SK-N-SH (cell line): ENCODE measurements around the gene PPARD. TPM values are rescaled to one million over a fixed set of nuclear protein-coding genes. Genes with fewer than 3 reads are reported as not detected.

Experiments
- CTCF ChIA-PET: fragments of 300-600, 350-600 bp; formaldehyde crosslinking; extraction: SDS; loops from one replicate; lab custom pipeline; 2021; lab: Yijun Ruan, JAX
- POLR2A ChIA-PET: fragments of 350-600 bp; sonication (Branson Sonifier 250); formaldehyde crosslinking; extraction: SDS; loops from one replicate; lab custom pipeline; 2020; ENCODE audit warnings: antibody characterized with exemption, inconsistent platforms; lab: Yijun Ruan, JAX
- DNase-seq: peaks from one replicate; pipeline ENCODE4 v3.0.0; 2012
- H2AFZ ChIP-seq: fragments of 200-600 bp; sonication (generic); 2 replicates; pipeline ENCODE4 v1.8.1; 2016; ENCODE audit warnings: antibody characterized with exemption, mild to moderate bottlenecking, low read depth
- H3F3A ChIP-seq: fragments of 200-600 bp; sonication (generic); replicated peaks from 2 replicates; pipeline ENCODE3; 2016; ENCODE audit warnings: antibody characterized with exemption, mild to moderate bottlenecking; ENCODE audit not compliant: insufficient read depth
- H3K27ac ChIP-seq, 2 experiments: fragments of 200-500 bp in 1 of 2; fragments of 200-600 bp in 1 of 2; sonication (Bioruptor generic) in 1 of 2; sonication (generic), shearing (Covaris generic) in 1 of 2; 2 replicates each; pipeline versions ENCODE4 v1.5.1 to v1.6.1; 2014 to 2016; ENCODE audit warnings: low read depth in 2 of 2, inconsistent platforms in 1 of 2, low read length in 1 of 2, mild to moderate bottlenecking in 1 of 2, mixed read lengths in 1 of 2
- H3K27me3 ChIP-seq: fragments of 200-600 bp; sonication (generic), shearing (Covaris generic); 2 replicates; pipeline ENCODE4 v1.6.1; 2016; ENCODE audit warnings: mixed run types; ENCODE audit not compliant: insufficient read depth
- H3K36me3 ChIP-seq, 2 experiments: fragments of 200-500 bp in 1 of 2; fragments of 200-600 bp in 1 of 2; sonication (Bioruptor generic) in 1 of 2; sonication (generic) in 1 of 2; replicated peaks in 1 of 2; 2 replicates each; pipeline versions ENCODE3 to v1.5.1; 2014 to 2016; ENCODE audit warnings: low read length in 1 of 2, mild to moderate bottlenecking in 1 of 2; ENCODE audit not compliant: insufficient read depth in 2 of 2, control insufficient read depth in 1 of 2
- H3K4me1 ChIP-seq, 2 experiments: fragments of 200-500 bp in 1 of 2; fragments of 200-600 bp in 1 of 2; sonication (Bioruptor generic) in 1 of 2; sonication (generic), shearing (Covaris generic) in 1 of 2; 2 replicates each; pipeline versions ENCODE4 v1.5.1 to v1.6.1; 2014 to 2016; ENCODE audit warnings: low read depth in 1 of 2, low read length in 1 of 2, mixed run types in 1 of 2; ENCODE audit not compliant: insufficient read depth in 2 of 2, control insufficient read depth in 1 of 2
- H3K4me2 ChIP-seq: fragments of 200-600 bp; sonication (generic), shearing (Covaris generic); 2 replicates; pipeline ENCODE4 v1.6.1; 2017; ENCODE audit warnings: mixed run types
- H3K4me3 ChIP-seq, 2 experiments: fragments of 200-500 bp in 1 of 2; fragments of 200-600 bp in 1 of 2; sonication (Bioruptor generic) in 1 of 2; sonication (generic), shearing (Covaris generic) in 1 of 2; 2 replicates each; pipeline versions ENCODE4 v1.5.1 to v1.8.1; 2014 to 2016; ENCODE audit warnings: low read depth in 2 of 2, inconsistent platforms in 1 of 2, low read length in 1 of 2, mild to moderate bottlenecking in 1 of 2, mixed read lengths in 1 of 2, moderate library complexity in 1 of 2
- H3K79me2 ChIP-seq: fragments of 200-600 bp; sonication (generic); 2 replicates; pipeline ENCODE4 v1.8.1; 2017; ENCODE audit warnings: mild to moderate bottlenecking; ENCODE audit not compliant: insufficient read depth
- H3K9ac ChIP-seq: fragments of 200-600 bp; sonication (generic); 2 replicates; pipeline ENCODE4 v1.6.1; 2017; ENCODE audit warnings: mixed run types
- H3K9me2 ChIP-seq: fragments of 200-600 bp; sonication (generic); 2 replicates; pipeline ENCODE4 v1.6.1; 2017; ENCODE audit warnings: mixed run types
- H3K9me3 ChIP-seq: fragments of 200-600 bp; sonication (generic); 2 replicates; pipeline ENCODE4 v1.6.1; 2017; ENCODE audit warnings: mixed run types, mild to moderate bottlenecking, moderate library complexity
- H4K20me1 ChIP-seq: fragments of 200-600 bp; sonication (generic); 2 replicates; pipeline ENCODE4 v1.6.1; 2017; ENCODE audit warnings: mild to moderate bottlenecking, mixed run types; ENCODE audit not compliant: insufficient read depth
- EP300 ChIP-seq, 2 experiments: IDR thresholded peaks; 2 replicates each; pipeline versions ENCODE4 v1.4.0 to v1.6.1; 2012; ENCODE audit warnings: borderline replicate concordance in 1 of 2, low read depth in 1 of 2, low read length in 1 of 2
- FOSL2 ChIP-seq: IDR thresholded peaks from 2 replicates; pipeline ENCODE4 v1.4.0; 2012; ENCODE audit warnings: low read depth, mild to moderate bottlenecking, moderate library complexity, borderline replicate concordance
- FOXM1 ChIP-seq: IDR thresholded peaks from 2 replicates; pipeline ENCODE4 v1.4.0; 2012; ENCODE audit warnings: low read depth, mild to moderate bottlenecking
- MEF2A ChIP-seq: IDR thresholded peaks from 2 replicates; pipeline ENCODE4 v1.4.0; 2012; ENCODE audit warnings: low read depth, borderline replicate concordance
- MXI1 ChIP-seq: IDR thresholded peaks from 2 replicates; pipeline ENCODE4 v1.6.1; 2012; ENCODE audit warnings: mild to moderate bottlenecking, low read depth, low read length, improper control_type of control experiment
- NFIC ChIP-seq: IDR thresholded peaks from 2 replicates; pipeline ENCODE4 v1.4.0; 2012; ENCODE audit warnings: borderline replicate concordance
- NRF1 ChIP-seq: IDR thresholded peaks from 2 replicates; pipeline ENCODE4 v1.6.1; 2012; ENCODE audit warnings: low read depth, mild to moderate bottlenecking, low read length
- RCOR1 ChIP-seq: fragments of 150-350 bp; IDR thresholded peaks from 2 replicates; pipeline ENCODE4 v1.6.1; 2017; ENCODE audit warnings: antibody characterized with exemption, low read length
- RFX5 ChIP-seq: IDR thresholded peaks from 2 replicates; pipeline ENCODE4 v1.6.1; 2012; ENCODE audit warnings: mild to moderate bottlenecking, improper control_type of control experiment, low read length
- SMC3 ChIP-seq: IDR thresholded peaks from 2 replicates; pipeline ENCODE4 v1.6.1; 2012; ENCODE audit warnings: low read depth, low read length, improper control_type of control experiment
- TAF1 ChIP-seq: IDR thresholded peaks from 2 replicates; pipeline ENCODE4 v1.6.1; 2012; ENCODE audit warnings: low read depth, mild to moderate bottlenecking, low read length, moderate library complexity, borderline replicate concordance
- TCF12 ChIP-seq: IDR thresholded peaks from 2 replicates; pipeline ENCODE4 v1.4.0; 2012
- TEAD4 ChIP-seq: IDR thresholded peaks from 2 replicates; pipeline ENCODE4 v1.4.0; 2012; ENCODE audit warnings: mild to moderate bottlenecking, borderline replicate concordance; ENCODE audit not compliant: insufficient read depth
- WGBS: methylation state at CpG from one replicate; pipeline ENCODE4 v1.1.6; 2017; ENCODE audit warnings: low lambda C conversion rate; 5-methylcytosine and 5-hydroxymethylcytosine counted together
- polyA plus RNA-seq, 3 experiments: library from polyadenylated mRNA; depleted of rRNA; stranded (reverse); fragments of >200 nt; gene quantifications; 2 replicates each; pipeline ENCODE4 v1.2.3, GENCODE V29; 2012
- TF ChIP-seq, protein P1 (sequence below): IDR thresholded peaks from 2 replicates; pipeline ENCODE4 v1.4.0; 2012; ENCODE audit warnings: low read depth, borderline replicate concordance
- TF ChIP-seq, protein P2 (sequence below): fragments of 200-600 bp; sonication (generic); IDR thresholded peaks from 2 replicates; pipeline ENCODE4 v1.6.1; 2017; ENCODE audit warnings: antibody characterized with exemption, mild to moderate bottlenecking, moderate library complexity

Gene PPARD
- polyA plus RNA-seq, 1 of the 3 experiments (the other 2 are of a cell fraction) = 13.3 TPM

- TF ChIP-seq, protein P1, sequence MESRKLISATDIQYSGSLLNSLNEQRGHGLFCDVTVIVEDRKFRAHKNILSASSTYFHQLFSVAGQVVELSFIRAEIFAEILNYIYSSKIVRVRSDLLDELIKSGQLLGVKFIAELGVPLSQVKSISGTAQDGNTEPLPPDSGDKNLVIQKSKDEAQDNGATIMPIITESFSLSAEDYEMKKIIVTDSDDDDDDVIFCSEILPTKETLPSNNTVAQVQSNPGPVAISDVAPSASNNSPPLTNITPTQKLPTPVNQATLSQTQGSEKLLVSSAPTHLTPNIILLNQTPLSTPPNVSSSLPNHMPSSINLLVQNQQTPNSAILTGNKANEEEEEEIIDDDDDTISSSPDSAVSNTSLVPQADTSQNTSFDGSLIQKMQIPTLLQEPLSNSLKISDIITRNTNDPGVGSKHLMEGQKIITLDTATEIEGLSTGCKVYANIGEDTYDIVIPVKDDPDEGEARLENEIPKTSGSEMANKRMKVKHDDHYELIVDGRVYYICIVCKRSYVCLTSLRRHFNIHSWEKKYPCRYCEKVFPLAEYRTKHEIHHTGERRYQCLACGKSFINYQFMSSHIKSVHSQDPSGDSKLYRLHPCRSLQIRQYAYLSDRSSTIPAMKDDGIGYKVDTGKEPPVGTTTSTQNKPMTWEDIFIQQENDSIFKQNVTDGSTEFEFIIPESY = no peak
- TF ChIP-seq TEAD4 (no peak), FOXM1 (peak; percentile 69), NFIC (peak; percentile 86), RFX5 (no peak), MEF2A (peak; percentile 93), EP300 (IDR thresholded peaks at IDR 0.05; ENCODE audit: borderline replicate concordance in 1 of 2, low read depth in 1 of 2, low read length in 1 of 2) (peak in 1 of 2 experiments; percentile 65; a peak in 1 of 4 replicates), TAF1 (no peak)
- TF ChIP-seq, protein P2, sequence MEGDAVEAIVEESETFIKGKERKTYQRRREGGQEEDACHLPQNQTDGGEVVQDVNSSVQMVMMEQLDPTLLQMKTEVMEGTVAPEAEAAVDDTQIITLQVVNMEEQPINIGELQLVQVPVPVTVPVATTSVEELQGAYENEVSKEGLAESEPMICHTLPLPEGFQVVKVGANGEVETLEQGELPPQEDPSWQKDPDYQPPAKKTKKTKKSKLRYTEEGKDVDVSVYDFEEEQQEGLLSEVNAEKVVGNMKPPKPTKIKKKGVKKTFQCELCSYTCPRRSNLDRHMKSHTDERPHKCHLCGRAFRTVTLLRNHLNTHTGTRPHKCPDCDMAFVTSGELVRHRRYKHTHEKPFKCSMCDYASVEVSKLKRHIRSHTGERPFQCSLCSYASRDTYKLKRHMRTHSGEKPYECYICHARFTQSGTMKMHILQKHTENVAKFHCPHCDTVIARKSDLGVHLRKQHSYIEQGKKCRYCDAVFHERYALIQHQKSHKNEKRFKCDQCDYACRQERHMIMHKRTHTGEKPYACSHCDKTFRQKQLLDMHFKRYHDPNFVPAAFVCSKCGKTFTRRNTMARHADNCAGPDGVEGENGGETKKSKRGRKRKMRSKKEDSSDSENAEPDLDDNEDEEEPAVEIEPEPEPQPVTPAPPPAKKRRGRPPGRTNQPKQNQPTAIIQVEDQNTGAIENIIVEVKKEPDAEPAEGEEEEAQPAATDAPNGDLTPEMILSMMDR = no peak
Measured at GRCh38 chr6:35370124-35370741, 27.9 kb downstream of the PPARD start (continued).

- ChIA-PET CTCF (interaction anchor here (0.6 to 1.3 kb wide), 2 partner anchors 61 to 79 kb away, joined by 3 to 4 read pairs; no protein-coding TSS in a partner anchor), POLR2A (interaction anchor here (0.8 kb wide), 1 partner anchor 27 kb away, joined by 3 read pairs; no protein-coding TSS in a partner anchor)
- no peaks in the 10 kb centered on the region for H3K9me3 ChIP-seq
- 83% methylated on average over 9 of the region's 9 CpGs for WGBS
- DNase-seq = no peak
- no peaks in the 10 kb centered on the region for H3K9me2 ChIP-seq
- peak overlapping the region; percentile 57; the same call in 1 of the 2 replicates for H3K9ac ChIP-seq
- H3K27me3 ChIP-seq = no peaks in the 10 kb centered on the region
- no peaks in the 10 kb centered on the region for H3K36me3 ChIP-seq
- H3K79me2 ChIP-seq = peaks cover 64% of the 10 kb centered on the region
- peak overlapping the region; percentile 48 to 98; a peak in 3 of 4 replicates for H3K27ac ChIP-seq
- peaks cover 17 to 37% of the 10 kb centered on the region in 2 experiments for H3K4me1 ChIP-seq
- no peak overlapping the region for H3K4me3 ChIP-seq
- no peaks in the 10 kb centered on the region for H4K20me1 ChIP-seq
- TF ChIP-seq TAF1 = no peak
- TF ChIP-seq FOSL2 = no peak
- no peak for TF ChIP-seq EP300 (IDR thresholded peaks at IDR 0.05; ENCODE audit: borderline replicate concordance in 1 of 2, low read depth in 1 of 2, low read length in 1 of 2)
- no peak for TF ChIP-seq FOXM1
- no peak for TF ChIP-seq TEAD4
- TF ChIP-seq RCOR1 = no peak
- TF ChIP-seq NRF1 = no peak
- no peak for TF ChIP-seq SMC3
- no peak for TF ChIP-seq MXI1
- no peak for TF ChIP-seq TCF12
- no peak for TF ChIP-seq NFIC
- peaks cover 20% of the 10 kb centered on the region for H3F3A ChIP-seq
- no peak overlapping the region for H2AFZ ChIP-seq
- peak overlapping the region; percentile 67 for H3K4me2 ChIP-seq
Measured at GRCh38 chr6:35370785-35371493, 28.6 kb downstream of the PPARD start.
